HFFc6 (cell line): ENCODE results near the gene GALNTL6. TPM values are rescaled to one million over a fixed set of nuclear protein-coding genes. Genes with fewer than 3 reads are reported as not detected.
A peak's percentile ranks its signal among the peaks of the same experiment; 100 is the strongest.

Experiments used
- DNase-seq: peaks from one replicate; pipeline ENCODE4 v3.0.0-alpha.2; 2018
- H3K27ac Mint-ChIP-seq: 2 replicates; pipeline ENCODE4 v1.8.0; 2020; ENCODE audit warnings: mild to moderate bottlenecking, mixed read lengths
- H3K27me3 Mint-ChIP-seq: 2 replicates; pipeline ENCODE4 v1.8.0; 2021; ENCODE audit warnings: mild to moderate bottlenecking, moderate library complexity, mixed read lengths; ENCODE audit not compliant: insufficient read depth
- H3K36me3 Mint-ChIP-seq: 2 replicates; pipeline ENCODE4 v1.8.0; 2021; ENCODE audit warnings: low read depth, mixed read lengths
- H3K4me1 Mint-ChIP-seq: 2 replicates; pipeline ENCODE4 v1.8.0; 2020; ENCODE audit warnings: low read depth, mixed read lengths
- H3K4me3 Mint-ChIP-seq: 2 replicates; pipeline ENCODE4 v1.8.0; 2020; ENCODE audit warnings: mild to moderate bottlenecking, moderate library complexity, mixed read lengths
- H3K9me3 Mint-ChIP-seq: 2 replicates; pipeline ENCODE4 v1.8.0; 2020; ENCODE audit warnings: mild to moderate bottlenecking, mixed read lengths
- CTCF ChIP-seq: fragments of 200-600 bp; sonication (generic); IDR thresholded peaks from 2 replicates; pipeline ENCODE4 v1.5.0; 2021; ENCODE audit warnings: antibody characterized with exemption, mild to moderate bottlenecking
- total RNA-seq, 6 experiments: library from RNA; stranded (reverse); fragmentation: NEBNext Ultra II Directional; extraction: Animal tissue kit (Norgen Biotek cat#: 25700); gene quantifications; 2 replicates in 1 of 6; 3 replicates in 5 of 6; pipeline ENCODE4 v1.2.3, GENCODE V29; 2021

GALNTL6 gene
- total RNA-seq, 6 experiments from 2014 or later: 0.07 TPM; not detected in 5

- peaks cover 15% of the 10 kb centered on the region for H3K9me3 Mint-ChIP-seq
- no peak overlapping the region for H3K27ac Mint-ChIP-seq
- no peaks in the 10 kb centered on the region for H3K27me3 Mint-ChIP-seq
- H3K4me1 Mint-ChIP-seq: no peaks in the 10 kb centered on the region
- no peak for TF ChIP-seq CTCF
- DNase-seq: no peak
- H3K36me3 Mint-ChIP-seq: no peaks in the 10 kb centered on the region
- no peak overlapping the region for H3K4me3 Mint-ChIP-seq
Measured at GRCh38 chr4:171793723-171794122, 19.5 kb upstream of the GALNTL6 start.

- H3K27me3 Mint-ChIP-seq: no peaks in the 10 kb centered on the region
- H3K36me3 Mint-ChIP-seq: no peaks in the 10 kb centered on the region
- peaks cover 19% of the 10 kb centered on the region for H3K9me3 Mint-ChIP-seq
- no peak overlapping the region for H3K4me3 Mint-ChIP-seq
- H3K4me1 Mint-ChIP-seq: no peaks in the 10 kb centered on the region
- DNase-seq: no peak
- TF ChIP-seq CTCF: no peak
- no peak overlapping the region for H3K27ac Mint-ChIP-seq
Measured at GRCh38 chr4:171794528-171794927, 18.7 kb upstream of the GALNTL6 start.

GRCh38 chr4:171809854-171810253 is 3.4 kb upstream of the GALNTL6 start:
- no peak for DNase-seq
- Mint-ChIP-seq H3K4me3 (no peak overlapping the region), H3K27ac (no peak overlapping the region), H3K36me3 (no peaks in the 10 kb centered on the region), H3K4me1 (no peaks in the 10 kb centered on the region; the same call in 1 of the 2 replicates), H3K9me3 (no peaks in the 10 kb centered on the region), H3K27me3 (peaks cover 7% of the 10 kb centered on the region; the same call in 1 of the 2 replicates)
- no peak for TF ChIP-seq CTCF

- no peak for DNase-seq
- Mint-ChIP-seq H3K9me3 (no peaks in the 10 kb centered on the region), H3K27me3 (peaks cover 7% of the 10 kb centered on the region; the same call in 1 of the 2 replicates), H3K4me1 (no peaks in the 10 kb centered on the region; the same call in 1 of the 2 replicates), H3K27ac (no peak overlapping the region), H3K36me3 (no peaks in the 10 kb centered on the region), H3K4me3 (peak overlapping the region; percentile 58; the same call in 1 of the 2 replicates)
- TF ChIP-seq CTCF: no peak
Measured at GRCh38 chr4:171812333-171812664, 905 bp upstream of the GALNTL6 start.

- TF ChIP-seq CTCF: no peak
- no peaks in the 10 kb centered on the region for H3K36me3 Mint-ChIP-seq
- peak overlapping the region; percentile 71; the same call in 1 of the 2 replicates for H3K4me3 Mint-ChIP-seq
- no peaks in the 10 kb centered on the region for H3K9me3 Mint-ChIP-seq
- peaks cover 7% of the 10 kb centered on the region; the same call in 1 of the 2 replicates for H3K27me3 Mint-ChIP-seq
- DNase-seq: no peak
- H3K27ac Mint-ChIP-seq: no peak overlapping the region
- H3K4me1 Mint-ChIP-seq: no peaks in the 10 kb centered on the region; the same call in 1 of the 2 replicates
Measured at GRCh38 chr4:171813526-171814250, 484 bp downstream of the GALNTL6 start.
